HCT116 (cell line): Measurements from ENCODE around the gene CFAP300. TPM values are rescaled to one million over a fixed set of nuclear protein-coding genes. Genes with fewer than 3 reads are reported as not detected.

ENCODE experiments used
- ATAC-seq: fragments of 200-7000 bp; cut with Tn5 transposase; 2 replicates; pipeline ENCODE4 v1.9.1; 2020; ENCODE audit warnings: mild to moderate bottlenecking, moderate library complexity
- BruUV-seq: library from RNA; stranded (reverse); fragments of 400-500 nt; replicated peaks from 2 replicates; lab custom pipeline; 2021; lab: Mats Ljungman, UMichigan
- CTCF ChIA-PET: fragments of 300-600 bp; sonication (Branson Sonifier 250); formaldehyde crosslinking; loops from one replicate; lab custom pipeline; 2021; ENCODE audit warnings: antibody characterized with exemption; lab: Charles Lee
- POLR2A ChIA-PET: fragments of 300-600, 350-600 bp; sonication (Branson Sonifier 250); formaldehyde crosslinking; loops from one replicate; lab custom pipeline; 2021; ENCODE audit warnings: antibody characterized with exemption; lab: Charles Lee
- RAD21 ChIA-PET, 2 experiments: fragments of 300-600 bp; sonication (Branson Sonifier 250); formaldehyde crosslinking; loops; one replicate each; lab custom pipeline; 2023; ENCODE audit warnings: low total read pairs in 2 of 2; ENCODE audit not compliant: uncharacterized antibody in 2 of 2, unreplicated experiment in 2 of 2, low non-redundant PET in 1 of 2; lab: Charles Lee
- DNase-seq: peaks from one replicate; pipeline ENCODE4 v3.0.0-alpha.2; 2010; ENCODE audit warnings: low read depth, low spot score
- H2AFZ ChIP-seq: fragments of 200-600 bp; shearing (Covaris generic), sonication (generic); 2 replicates; pipeline ENCODE4 v1.6.1; 2017; ENCODE audit warnings: low read depth, mixed run types, mixed read lengths, antibody characterized with exemption, low read length; ENCODE audit not compliant: poor library complexity, severe bottlenecking
- H3K27ac ChIP-seq: 2 replicates; pipeline ENCODE4 v1.5.1; 2012; ENCODE audit warnings: low read depth, low read length
- H3K27me3 ChIP-seq: fragments of 200-600 bp; sonication (generic); 2 replicates; pipeline ENCODE4 v1.6.1; 2016; ENCODE audit warnings: mixed run types, low read length, mixed read lengths; ENCODE audit not compliant: insufficient read depth
- H3K36me3 ChIP-seq, 2 experiments: fragments of 200-500 bp in 1 of 2; fragments of 200-600 bp in 1 of 2; sonication (Bioruptor generic) in 1 of 2; sonication (generic) in 1 of 2; 2 replicates each; pipeline versions ENCODE4 v1.5.1 to v1.6.1; 2014 to 2016; ENCODE audit warnings: low read length in 2 of 2, inconsistent platforms in 1 of 2, mixed read lengths in 1 of 2, mixed run types in 1 of 2; ENCODE audit not compliant: insufficient read depth in 2 of 2, control insufficient read depth in 1 of 2
- H3K4me1 ChIP-seq, 2 experiments: fragments of 200-600 bp in 1 of 2; sonication (generic) in 1 of 2; 2 replicates each; pipeline versions ENCODE4 v1.5.1 to v1.6.1; 2012 to 2017; ENCODE audit warnings: low read length in 2 of 2, inconsistent platforms in 1 of 2, mild to moderate bottlenecking in 1 of 2, mixed read lengths in 1 of 2, mixed run types in 1 of 2, moderate library complexity in 1 of 2; ENCODE audit not compliant: insufficient read depth in 2 of 2, control insufficient read depth in 1 of 2
- H3K4me2 ChIP-seq: fragments of 200-600 bp; sonication (generic); 2 replicates; pipeline ENCODE4 v1.6.1; 2017; ENCODE audit warnings: mixed run types, low read length, mixed read lengths
- H3K4me3 ChIP-seq, 2 experiments: fragments of 200-600 bp in 1 of 2; sonication (generic) in 1 of 2; replicated peaks in 1 of 2; 2 replicates each; pipeline ENCODE4 v1.5.1; 2011 to 2016; ENCODE audit warnings: low read length in 2 of 2, control low read depth in 1 of 2, low read depth in 1 of 2, mild to moderate bottlenecking in 1 of 2, mixed read lengths in 1 of 2, mixed run types in 1 of 2
- H3K79me2 ChIP-seq: fragments of 200-600 bp; sonication (generic); 2 replicates; pipeline ENCODE4 v1.6.1; 2017; ENCODE audit warnings: mild to moderate bottlenecking, mixed run types, low read length, moderate library complexity, mixed read lengths; ENCODE audit not compliant: insufficient read depth
- H3K9ac ChIP-seq: fragments of 200-600 bp; sonication (generic); 2 replicates; pipeline ENCODE4 v1.6.1; 2016; ENCODE audit warnings: low read length, mixed read lengths
- H3K9me2 ChIP-seq: fragments of 200-600 bp; sonication (generic), shearing (Covaris generic); 2 replicates; pipeline ENCODE4 v1.6.1; 2017; ENCODE audit warnings: mixed run types, mild to moderate bottlenecking, moderate library complexity; ENCODE audit not compliant: insufficient read depth
- H3K9me3 ChIP-seq, 2 experiments: fragments of 200-500 bp in 1 of 2; fragments of 200-600 bp in 1 of 2; sonication (Bioruptor generic) in 1 of 2; sonication (generic) in 1 of 2; 2 replicates each; pipeline ENCODE4 v1.6.1; 2014 to 2017; ENCODE audit warnings: low read length in 2 of 2, mixed read lengths in 2 of 2, inconsistent platforms in 1 of 2, low read depth in 1 of 2, mild to moderate bottlenecking in 1 of 2, mixed run types in 1 of 2, moderate library complexity in 1 of 2; ENCODE audit not compliant: control insufficient read depth in 1 of 2, insufficient read depth in 1 of 2
- H4K20me1 ChIP-seq: fragments of 200-600 bp; sonication (generic), shearing (Covaris generic); 2 replicates; pipeline ENCODE4 v1.6.1; 2017; ENCODE audit warnings: mixed run types, mild to moderate bottlenecking, moderate library complexity; ENCODE audit not compliant: insufficient read depth
- EGR1 ChIP-seq: IDR thresholded peaks from 2 replicates; pipeline ENCODE4 v1.6.1; 2012; ENCODE audit warnings: low read depth
- EZH2phosphoT487 ChIP-seq: fragments of 200-600 bp; IDR thresholded peaks from 2 replicates; pipeline ENCODE4 v1.6.1; 2018; ENCODE audit warnings: antibody characterized with exemption, borderline replicate concordance
- JUND ChIP-seq: IDR thresholded peaks from 2 replicates; pipeline ENCODE4 v1.6.1; 2012
- RAD21 ChIP-seq: IDR thresholded peaks from 2 replicates; pipeline ENCODE4 v1.6.1; 2012; ENCODE audit warnings: low read depth, mild to moderate bottlenecking
- intact Hi-C: fragments of 100-400 bp; cut with micrococcal nuclease; formaldehyde crosslinking; loops from 2 replicates; pipeline ENCODE4 v1.10.0; 2022
- total RNA-seq: library from RNA; stranded (reverse); gene quantifications from one replicate; pipeline ENCODE4 v1.2.1, GENCODE V29; 2021; ENCODE audit not compliant: unreplicated experiment
- TF ChIP-seq, protein P1 (sequence below): IDR thresholded peaks from 2 replicates; pipeline ENCODE4 v1.6.1; 2012
- TF ChIP-seq, protein P2 (sequence below), 3 experiments: fragments of 200-600 bp in 1 of 3; sonication (generic) in 1 of 3; IDR thresholded peaks in 2 of 3; conservative IDR thresholded peaks in 1 of 3; 2 replicates each; pipeline ENCODE4 v1.5.1; 2012 to 2017; ENCODE audit warnings: low read depth in 2 of 3, low read length in 2 of 3, antibody characterized with exemption in 1 of 3, borderline replicate concordance in 1 of 3, control low read depth in 1 of 3, mild to moderate bottlenecking in 1 of 3, mixed read lengths in 1 of 3, mixed run types in 1 of 3, moderate library complexity in 1 of 3; ENCODE audit not compliant: insufficient read depth in 1 of 3

Gene CFAP300
- total RNA-seq, 1 experiment from 2014 or later, result not detected

DNA sequence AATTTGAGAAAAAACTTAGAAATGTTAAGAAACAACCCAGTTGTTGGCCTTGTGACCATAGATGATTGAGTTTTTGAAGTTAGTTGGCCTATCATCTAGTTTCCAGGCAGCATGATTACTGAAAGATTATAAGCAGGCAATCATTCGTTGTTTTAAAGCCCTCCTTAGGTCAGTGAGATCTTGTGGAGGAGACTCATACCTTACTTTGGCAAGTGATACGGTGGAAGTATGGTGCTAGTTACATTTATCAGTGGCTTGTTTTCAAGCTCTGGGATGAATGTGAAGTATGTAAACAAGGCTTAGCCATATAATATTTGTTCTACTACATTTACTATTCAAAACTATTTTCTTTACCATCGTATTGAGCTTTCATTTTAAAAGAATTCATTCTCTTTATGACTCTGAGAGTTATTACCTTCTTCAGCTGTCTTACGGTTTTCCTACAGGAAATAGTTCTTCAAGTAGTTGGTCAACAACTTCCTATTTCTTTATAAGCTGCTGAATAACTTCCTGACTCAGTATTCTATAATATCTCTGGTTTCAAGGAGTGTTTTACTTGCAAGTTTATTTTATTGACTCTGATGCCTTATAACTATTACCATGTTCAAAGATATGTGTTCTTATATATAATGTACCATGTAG is 70.4 kb downstream of the CFAP300 start:
- ChIA-PET CTCF (no interaction called here), POLR2A (no interaction called here)

DNA sequence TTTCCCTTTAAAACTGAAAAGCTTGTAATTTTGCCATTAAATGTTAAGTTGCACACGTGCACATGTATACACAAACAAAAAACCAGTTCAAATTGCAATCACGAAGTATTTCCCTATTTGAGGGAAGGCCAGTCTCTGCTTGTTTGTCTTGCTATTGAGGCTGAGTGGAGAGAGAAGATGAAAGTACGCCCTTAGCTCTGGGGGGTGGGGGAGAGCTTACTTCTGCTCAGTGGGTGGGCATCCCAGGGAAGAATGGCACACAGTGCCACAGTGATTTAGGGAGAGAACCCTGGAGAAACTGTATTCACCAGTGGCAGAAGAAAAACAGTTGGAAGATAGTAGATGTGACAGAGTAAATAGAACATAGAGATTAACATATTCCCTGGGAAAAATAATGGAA is 71.7 kb downstream of the CFAP300 start:
- Histone ChIP-seq H3K9me2 (no peaks in the 10 kb centered on the region), H3K4me2 (peak overlapping the region; percentile 64), H3K4me1 (peaks cover 83 to 85% of the 10 kb centered on the region in 2 experiments), H3K36me3 (peaks cover 0 to 16% of the 10 kb centered on the region in 2 experiments; a peak in 1 of 4 replicates), H3K4me3 (no peak overlapping the region), H3K9ac (0 out of 2 replicates have a peak overlapping the region, but pooled peaks have one; percentile 11), H3K79me2 (peaks cover 100% of the 10 kb centered on the region), H4K20me1 (no peaks in the 10 kb centered on the region), H2AFZ (no peak overlapping the region), H3K27me3 (no peaks in the 10 kb centered on the region), H3K27ac (peak overlapping the region; percentile 29), H3K9me3 (no peaks in the 10 kb centered on the region)
- POLR2A ChIA-PET, result interaction anchor here (1.0 kb wide), 1 partner anchor 19 kb away, joined by 4 read pairs; no protein-coding TSS in a partner anchor
- BruUV-seq, result no TSS peak
- peak; percentile 33; the same call in 1 of the 2 replicates for ATAC-seq
- CTCF ChIA-PET, result no interaction called here
- TF ChIP-seq, protein P1, sequence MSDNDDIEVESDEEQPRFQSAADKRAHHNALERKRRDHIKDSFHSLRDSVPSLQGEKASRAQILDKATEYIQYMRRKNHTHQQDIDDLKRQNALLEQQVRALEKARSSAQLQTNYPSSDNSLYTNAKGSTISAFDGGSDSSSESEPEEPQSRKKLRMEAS, result no peak
- peak; percentile 3; the same call in 1 of the 2 replicates for TF ChIP-seq RAD21
- RAD21 ChIA-PET, result no interaction called here
- intact Hi-C loops, result no loop called here
- DNase-seq, result no peak

More for the DNA sequence above, 70.4 kb downstream of the CFAP300 start:
- H2AFZ ChIP-seq, result no peak overlapping the region
- H4K20me1 ChIP-seq, result no peaks in the 10 kb centered on the region
- RAD21 ChIA-PET, result no interaction called here
- H3K79me2 ChIP-seq, result peaks cover 100% of the 10 kb centered on the region
- H3K27me3 ChIP-seq, result no peaks in the 10 kb centered on the region
- intact Hi-C loops, result no loop called here
- H3K9me2 ChIP-seq, result no peaks in the 10 kb centered on the region
- no peak overlapping the region for H3K9ac ChIP-seq
- peak overlapping the region; percentile 64; the same call in 1 of the 2 replicates for H3K4me2 ChIP-seq
- ATAC-seq, result no peak
- H3K27ac ChIP-seq, result no peak overlapping the region
- no peak overlapping the region for H3K4me3 ChIP-seq
- H3K36me3 ChIP-seq, result peaks cover 0 to 16% of the 10 kb centered on the region in 2 experiments; a peak in 1 of 4 replicates
- no peak for DNase-seq
- H3K4me1 ChIP-seq, result peaks cover 91 to 98% of the 10 kb centered on the region in 2 experiments
- TF ChIP-seq, protein P2, sequence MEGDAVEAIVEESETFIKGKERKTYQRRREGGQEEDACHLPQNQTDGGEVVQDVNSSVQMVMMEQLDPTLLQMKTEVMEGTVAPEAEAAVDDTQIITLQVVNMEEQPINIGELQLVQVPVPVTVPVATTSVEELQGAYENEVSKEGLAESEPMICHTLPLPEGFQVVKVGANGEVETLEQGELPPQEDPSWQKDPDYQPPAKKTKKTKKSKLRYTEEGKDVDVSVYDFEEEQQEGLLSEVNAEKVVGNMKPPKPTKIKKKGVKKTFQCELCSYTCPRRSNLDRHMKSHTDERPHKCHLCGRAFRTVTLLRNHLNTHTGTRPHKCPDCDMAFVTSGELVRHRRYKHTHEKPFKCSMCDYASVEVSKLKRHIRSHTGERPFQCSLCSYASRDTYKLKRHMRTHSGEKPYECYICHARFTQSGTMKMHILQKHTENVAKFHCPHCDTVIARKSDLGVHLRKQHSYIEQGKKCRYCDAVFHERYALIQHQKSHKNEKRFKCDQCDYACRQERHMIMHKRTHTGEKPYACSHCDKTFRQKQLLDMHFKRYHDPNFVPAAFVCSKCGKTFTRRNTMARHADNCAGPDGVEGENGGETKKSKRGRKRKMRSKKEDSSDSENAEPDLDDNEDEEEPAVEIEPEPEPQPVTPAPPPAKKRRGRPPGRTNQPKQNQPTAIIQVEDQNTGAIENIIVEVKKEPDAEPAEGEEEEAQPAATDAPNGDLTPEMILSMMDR (IDR thresholded peaks at IDR 0.05 in 2 of 3, conservative IDR thresholded peaks at IDR 0.05 in 1 of 3; ENCODE audit: borderline replicate concordance in 1 of 3, insufficient read depth in 1 of 3, low read depth in 2 of 3, low read length in 2 of 3), result no peak
- no peak for TF ChIP-seq EZH2phosphoT487
- no peak for TF ChIP-seq EGR1
- TF ChIP-seq JUND, result no peak
- no TSS peak for BruUV-seq
- no peaks in the 10 kb centered on the region for H3K9me3 ChIP-seq
